Testis (tissue), 3 donors: Measurements from ENCODE around the gene CD276. TPM values are rescaled to one million over a fixed set of nuclear protein-coding genes. Genes with fewer than 3 reads are reported as not detected.

ENCODE experiments used
- DNase-seq: peaks from one replicate; pipeline ENCODE4 v3.0.0-alpha.2; 2019
- H3K27ac ChIP-seq, 2 donors: fragments of 200-600 bp; sonication (generic); one replicate each; pipeline ENCODE4 v1.5.1; 2019
- H3K27me3 ChIP-seq: fragments of 200-600 bp; sonication (generic); one replicate; pipeline ENCODE4 v1.5.1; 2019
- H3K36me3 ChIP-seq: fragments of 200-600 bp; sonication (generic); one replicate; pipeline ENCODE4 v1.5.1; 2017; ENCODE audit warnings: low read depth; ENCODE audit errors: missing control alignments
- H3K4me1 ChIP-seq: fragments of 200-600 bp; sonication (generic); one replicate; pipeline ENCODE4 v1.5.1; 2019
- H3K4me3 ChIP-seq, 2 donors: fragments of 200-600 bp; sonication (generic); one replicate each; pipeline ENCODE4 v1.5.1; 2017 to 2019
- H3K9me3 ChIP-seq: fragments of 200-600 bp; sonication (generic); one replicate; pipeline ENCODE4 v1.5.1; 2017
- POLR2A ChIP-seq: fragments of 450-650 bp; IDR thresholded peaks from one replicate; pipeline ENCODE4 v1.6.1; 2017; ENCODE audit warnings: antibody characterized with exemption, mild to moderate bottlenecking, moderate library complexity
- WGBS, 2 donors: methylation state at CpG; one replicate each; pipeline ENCODE4 v1.1.5; 2018; 5-methylcytosine and 5-hydroxymethylcytosine counted together
- intact Hi-C: fragments of 100-400 bp; cut with DNase I; formaldehyde crosslinking; loops from one replicate; pipeline ENCODE4 v1.15.1; 2023; ENCODE audit warnings: low total_unique reads
- polyA plus RNA-seq: library from polyadenylated mRNA; stranded (reverse); fragments of 350-450 nt; fragmentation: Illumina TruSeq; extraction: RNeasy Lipid Tissue Mini Kit (QIAGEN cat#74804); gene quantifications from one replicate; pipeline ENCODE4 v1.2.3, GENCODE V29; 2014; ENCODE audit warnings: low read depth, low replicate concordance; ENCODE audit not compliant: insufficient read depth
- total RNA-seq, 2 donors: library from RNA; depleted of rRNA; stranded (reverse); fragments of >200 nt; gene quantifications; one replicate each; pipeline ENCODE4 v1.2.3, GENCODE V29; 2016
- TF ChIP-seq, protein P1 (sequence below), 3 experiments: fragments of 450-650 bp in 2 of 3; fragments of 200-600 bp in 1 of 3; sonication (generic) in 1 of 3; IDR thresholded peaks; one replicate each; pipeline ENCODE4 v1.5.1; 2016 to 2019; ENCODE audit warnings: antibody characterized with exemption in 3 of 3, mild to moderate bottlenecking in 2 of 3, moderate library complexity in 1 of 3

CD276 gene
- total and polyA plus RNA-seq, 3 donors from 2014 or later: 43.1 to 61.5 (median 50.3) TPM

DNA sequence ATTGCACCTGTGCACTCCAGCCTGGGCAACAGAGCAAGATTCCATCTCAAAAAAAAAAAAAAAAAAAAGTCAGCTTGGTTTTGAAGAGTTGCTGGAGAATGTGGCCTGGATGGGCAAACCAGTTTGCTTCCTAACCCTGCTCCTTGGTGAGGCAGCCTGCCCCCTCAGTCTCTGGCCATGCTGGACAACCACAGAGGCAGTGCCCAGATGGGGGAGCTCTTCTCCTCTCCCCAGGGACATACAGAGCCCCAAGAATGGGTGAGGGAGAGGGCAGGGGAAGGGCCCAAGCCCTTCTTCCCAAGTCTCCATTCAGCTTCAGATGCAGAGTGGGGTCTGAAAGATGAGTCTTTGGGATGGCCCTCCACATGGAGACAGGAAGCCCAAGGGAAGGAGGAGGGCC, 27.9 kb downstream of the CD276 start:
- no peaks in the 10 kb centered on the region for H3K36me3 ChIP-seq
- no peaks in the 10 kb centered on the region for H3K9me3 ChIP-seq
- intact Hi-C loops: no loop called here

DNA sequence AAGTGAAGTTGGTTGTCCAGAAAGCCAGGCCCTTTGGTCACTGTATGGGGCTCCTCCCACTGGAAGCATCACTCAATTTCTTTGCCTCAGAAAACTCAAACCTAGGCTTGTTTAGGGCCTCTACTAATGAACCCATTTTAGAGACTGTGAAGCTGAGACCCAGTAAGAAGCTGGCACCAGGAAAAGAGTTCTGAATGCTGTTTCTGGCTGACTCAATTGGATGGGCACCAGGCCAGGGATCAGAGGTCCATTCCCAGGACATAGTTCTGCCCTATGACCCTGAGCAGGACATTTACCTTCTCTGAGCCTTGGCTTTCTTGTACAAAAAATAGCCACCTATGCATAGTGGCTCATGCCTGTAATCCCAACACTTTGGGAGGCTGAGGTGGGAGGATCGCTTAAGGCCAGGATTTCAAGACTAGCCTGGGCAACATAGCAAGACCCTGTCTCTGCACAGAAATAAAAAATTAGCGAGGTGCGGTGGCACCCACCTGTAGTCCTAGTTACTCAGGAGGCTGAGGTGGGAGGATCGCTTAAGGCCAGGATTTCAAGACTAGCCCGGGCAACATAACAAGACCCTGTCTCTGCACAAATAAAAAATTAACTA, 30.6 kb downstream of the CD276 start:
- intact Hi-C loops: no loop called here
- no peaks in the 10 kb centered on the region for H3K27me3 ChIP-seq
- TF ChIP-seq, protein P1, sequence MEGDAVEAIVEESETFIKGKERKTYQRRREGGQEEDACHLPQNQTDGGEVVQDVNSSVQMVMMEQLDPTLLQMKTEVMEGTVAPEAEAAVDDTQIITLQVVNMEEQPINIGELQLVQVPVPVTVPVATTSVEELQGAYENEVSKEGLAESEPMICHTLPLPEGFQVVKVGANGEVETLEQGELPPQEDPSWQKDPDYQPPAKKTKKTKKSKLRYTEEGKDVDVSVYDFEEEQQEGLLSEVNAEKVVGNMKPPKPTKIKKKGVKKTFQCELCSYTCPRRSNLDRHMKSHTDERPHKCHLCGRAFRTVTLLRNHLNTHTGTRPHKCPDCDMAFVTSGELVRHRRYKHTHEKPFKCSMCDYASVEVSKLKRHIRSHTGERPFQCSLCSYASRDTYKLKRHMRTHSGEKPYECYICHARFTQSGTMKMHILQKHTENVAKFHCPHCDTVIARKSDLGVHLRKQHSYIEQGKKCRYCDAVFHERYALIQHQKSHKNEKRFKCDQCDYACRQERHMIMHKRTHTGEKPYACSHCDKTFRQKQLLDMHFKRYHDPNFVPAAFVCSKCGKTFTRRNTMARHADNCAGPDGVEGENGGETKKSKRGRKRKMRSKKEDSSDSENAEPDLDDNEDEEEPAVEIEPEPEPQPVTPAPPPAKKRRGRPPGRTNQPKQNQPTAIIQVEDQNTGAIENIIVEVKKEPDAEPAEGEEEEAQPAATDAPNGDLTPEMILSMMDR (IDR thresholded peaks at IDR 0.05): no peak
- no peak for TF ChIP-seq POLR2A
- no peaks in the 10 kb centered on the region for H3K9me3 ChIP-seq
- H3K4me1 ChIP-seq: peaks cover 5% of the 10 kb centered on the region
- DNase-seq: no peak
- no peaks in the 10 kb centered on the region for H3K36me3 ChIP-seq
- 88 to 89% methylated on average over 5 of the region's 5 CpGs for WGBS, 2 donors
- H3K27ac ChIP-seq: no peak overlapping the region
- no peak overlapping the region for H3K4me3 ChIP-seq

More for the DNA sequence above, 27.9 kb downstream of the CD276 start:
- Histone ChIP-seq H3K27me3 (no peaks in the 10 kb centered on the region), H3K4me3 (no peak overlapping the region), H3K4me1 (no peaks in the 10 kb centered on the region), H3K27ac (no peak overlapping the region)
- peak; percentile 52 for DNase-seq
- TF ChIP-seq, protein P1 (IDR thresholded peaks at IDR 0.05): no peak
- TF ChIP-seq POLR2A: no peak

DNA sequence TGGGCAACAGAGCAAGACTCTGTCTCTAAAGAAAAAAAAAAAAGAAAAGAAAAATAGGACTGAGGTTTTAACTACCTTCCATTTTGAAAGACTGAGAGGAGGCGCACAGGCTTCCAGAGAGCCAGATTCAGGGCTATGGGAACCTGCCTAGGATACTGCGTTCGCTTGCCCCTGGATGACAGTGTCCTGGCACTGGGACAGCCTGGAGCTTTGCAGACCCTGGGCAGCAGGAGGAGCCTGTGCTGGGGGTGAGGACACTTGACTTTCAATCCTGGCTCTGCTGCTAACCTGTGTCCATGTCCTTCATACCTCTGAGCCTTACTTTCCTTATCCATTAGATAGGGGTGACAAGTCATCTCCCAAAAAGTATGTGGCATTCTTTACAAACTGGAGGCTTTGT, 31.2 kb downstream of the CD276 start:
- Histone ChIP-seq H3K4me3 (no peak overlapping the region), H3K27me3 (no peaks in the 10 kb centered on the region), H3K4me1 (peaks cover 12% of the 10 kb centered on the region), H3K27ac (no peak overlapping the region), H3K36me3 (no peaks in the 10 kb centered on the region), H3K9me3 (no peaks in the 10 kb centered on the region)
- WGBS, 2 donors: 86 to 93% methylated on average over 3 of the region's 3 CpGs
- intact Hi-C loops: no loop called here
- TF ChIP-seq POLR2A: no peak
- TF ChIP-seq, protein P1 (IDR thresholded peaks at IDR 0.05): no peak
- no peak for DNase-seq

DNA sequence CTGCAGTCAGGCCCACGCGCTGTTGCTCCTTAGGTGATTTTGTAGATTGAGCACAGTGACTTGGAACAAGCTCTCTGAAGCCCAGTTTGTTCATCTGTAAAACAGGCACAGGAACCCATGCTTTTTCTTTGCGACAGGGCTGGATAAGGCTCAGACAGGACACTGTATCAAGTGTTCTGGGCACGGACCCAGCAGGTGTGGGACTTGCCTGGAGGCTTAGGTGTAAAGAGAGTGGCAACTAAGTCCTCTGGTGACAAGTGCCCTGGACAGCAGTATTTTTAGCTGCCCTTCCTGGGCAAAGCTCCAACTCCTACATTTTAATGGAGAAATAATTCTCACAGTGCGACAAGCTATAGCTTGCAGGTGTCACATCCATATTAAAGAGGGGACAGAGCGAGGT, 32.2 kb downstream of the CD276 start:
- H3K36me3 ChIP-seq: no peaks in the 10 kb centered on the region
- H3K4me1 ChIP-seq: peaks cover 14% of the 10 kb centered on the region
- no peaks in the 10 kb centered on the region for H3K27me3 ChIP-seq
- H3K9me3 ChIP-seq: no peaks in the 10 kb centered on the region
- no peak overlapping the region for H3K4me3 ChIP-seq
- peak overlapping the region; percentile 59 to 64 for H3K27ac ChIP-seq
- DNase-seq: peak; percentile 77
- WGBS, 2 donors: 75 to 79% methylated on average over 5 to 6 of the region's 6 CpGs
- intact Hi-C loops: no loop called here
- no peak for TF ChIP-seq POLR2A
- TF ChIP-seq, protein P1 (IDR thresholded peaks at IDR 0.05): no peak

DNA sequence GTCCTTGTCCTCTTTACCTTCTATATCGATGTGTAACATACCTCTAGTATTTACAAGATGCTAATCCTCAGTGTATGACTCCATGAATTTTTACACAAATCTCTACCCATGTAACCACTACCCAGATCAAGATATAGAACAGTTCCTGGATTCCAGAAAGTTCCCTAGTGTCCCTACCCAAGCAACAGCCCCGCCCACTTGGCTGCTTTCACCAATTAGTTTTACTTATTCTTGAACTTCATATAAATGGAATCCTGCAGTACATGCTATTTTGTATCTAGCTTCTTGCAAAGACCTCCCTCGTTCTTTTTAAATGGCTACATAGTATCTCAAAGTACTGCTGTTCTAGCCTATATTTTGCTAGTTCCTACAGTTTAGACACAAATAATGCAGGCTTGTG, 33.0 kb downstream of the CD276 start:
- H3K27me3 ChIP-seq: no peaks in the 10 kb centered on the region
- H3K4me3 ChIP-seq: no peak overlapping the region
- intact Hi-C loops: no loop called here
- H3K9me3 ChIP-seq: no peaks in the 10 kb centered on the region
- DNase-seq: peak; percentile 91
- H3K36me3 ChIP-seq: no peaks in the 10 kb centered on the region
- peak overlapping the region; percentile 59 to 64 for H3K27ac ChIP-seq
- WGBS, 2 donors: 41 to 46% methylated on average over 3 of the region's 3 CpGs
- H3K4me1 ChIP-seq: peaks cover 14% of the 10 kb centered on the region
- TF ChIP-seq, protein P1 (IDR thresholded peaks at IDR 0.05): no peak
- no peak for TF ChIP-seq POLR2A
